Erythroblast (primary cell): ENCODE results near the gene DOCK3.
A peak's percentile ranks its signal among the peaks of the same experiment; 100 is the strongest.
"Not testable (repeated sequence)": the region's sequence is repeated elsewhere in the genome, so short reads cannot be mapped to it uniquely, and the experiment has no call there.

Experiments used
- DNase-seq, 2 experiments: peaks; one replicate each; lab custom pipeline; 2025; lab: John Stamatoyannopoulos, UW
- GATA1 ChIP-seq: IDR thresholded peaks from 2 replicates; pipeline ENCODE4 v1.6.1; 2011; ENCODE audit warnings: low read depth, mild to moderate bottlenecking, control low read depth, low read length, moderate library complexity
- POLR2A ChIP-seq: IDR thresholded peaks from 2 replicates; pipeline ENCODE4 v1.6.1; 2011; ENCODE audit warnings: mild to moderate bottlenecking, low read length

The DOCK3 gene

DNA sequence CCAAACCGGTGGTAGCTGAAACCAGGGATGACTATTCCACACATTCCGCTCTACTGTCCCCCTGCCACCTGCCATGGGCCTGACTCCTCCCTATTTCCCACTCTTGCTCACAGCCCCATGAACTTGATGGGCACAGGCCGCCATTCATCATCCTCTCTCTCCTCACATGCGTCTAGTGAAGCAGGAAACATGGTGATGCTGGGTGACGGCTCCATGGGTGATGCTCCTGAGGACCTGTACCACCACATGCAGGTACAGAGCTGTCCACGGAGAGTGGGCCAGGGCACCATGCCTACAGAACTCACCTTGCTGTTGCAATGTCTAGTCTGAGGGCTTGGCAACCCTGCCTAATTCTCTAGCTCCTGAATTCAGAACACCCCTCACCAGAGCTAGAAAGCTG is 687.0 kb downstream of the DOCK3 start:
- TF ChIP-seq POLR2A (no peak), GATA1 (no peak)
- no peak for DNase-seq

DNA sequence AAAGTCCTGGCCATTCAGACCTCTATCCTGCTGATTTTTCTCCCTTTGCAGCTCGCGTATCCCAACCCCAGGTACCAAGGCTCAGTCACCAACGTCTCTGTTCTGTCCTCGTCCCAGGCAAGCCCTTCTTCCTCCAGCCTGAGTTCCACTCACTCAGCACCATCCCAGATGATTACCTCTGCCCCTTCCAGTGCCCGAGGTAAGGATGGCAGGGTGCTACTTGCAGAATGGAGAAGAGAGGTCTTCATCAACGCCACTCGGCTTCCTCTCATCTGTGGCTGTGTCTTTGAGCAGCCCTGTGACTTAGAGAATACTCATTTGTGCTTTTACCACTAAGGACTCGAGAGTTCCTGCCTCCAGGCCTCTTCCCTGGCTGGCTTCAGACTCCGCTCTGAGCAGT is 687.7 kb downstream of the DOCK3 start:
- DNase-seq: no peak
- no peak for TF ChIP-seq GATA1
- no peak for TF ChIP-seq POLR2A

DNA sequence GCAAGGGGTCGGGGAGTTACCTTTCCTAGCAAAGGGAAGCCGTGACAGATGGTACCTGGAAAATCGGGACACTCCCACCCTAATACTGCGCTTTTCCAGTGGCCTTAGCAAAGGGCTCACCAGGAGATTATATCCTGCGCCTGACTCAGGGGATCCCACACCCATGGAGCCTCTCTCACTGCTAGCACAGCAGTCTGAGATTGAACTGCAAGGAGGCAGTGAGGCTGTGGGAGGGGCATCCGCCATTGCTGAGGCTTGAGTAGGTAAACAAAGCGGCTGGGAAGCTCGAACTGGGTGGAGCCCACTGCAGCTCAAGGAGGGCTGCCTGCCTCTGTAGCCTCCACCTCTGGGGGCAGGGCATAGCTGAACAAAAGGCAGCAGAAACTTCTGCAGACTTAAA is 693.5 kb downstream of the DOCK3 start:
- DNase-seq: not testable (repeated sequence)

DNA sequence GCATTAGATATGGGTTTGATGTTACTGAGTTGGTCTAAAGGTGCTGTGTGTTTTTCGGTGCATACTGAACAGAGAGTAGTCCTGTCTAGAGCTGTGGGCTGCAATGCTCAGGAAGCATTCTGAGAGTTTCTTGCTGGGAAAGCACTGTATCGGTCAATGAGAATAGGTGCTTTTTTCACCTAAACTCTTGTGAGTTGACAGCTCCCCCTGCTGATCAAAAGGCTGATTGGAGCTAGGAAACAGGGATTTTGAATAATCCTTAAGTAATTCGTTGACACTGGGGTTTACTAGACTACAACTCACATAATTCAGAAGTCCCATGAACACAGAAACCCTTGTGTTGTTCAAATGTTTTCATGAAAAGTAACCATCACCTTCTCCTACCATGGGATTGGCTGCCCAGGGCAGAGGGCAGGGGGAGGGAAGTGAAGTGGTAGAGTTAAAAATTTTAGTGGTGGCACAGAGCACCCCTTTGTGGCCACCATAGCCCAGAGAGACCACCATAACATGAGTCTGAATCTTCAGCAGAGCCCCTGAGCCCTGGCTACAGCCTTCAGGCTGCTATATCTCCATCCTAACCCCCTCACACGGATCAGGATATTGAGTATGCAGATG is 697.3 kb downstream of the DOCK3 start:
- DNase-seq: peak; percentile 49 to 65
- TF ChIP-seq GATA1 (no peak), POLR2A (no peak)

DNA sequence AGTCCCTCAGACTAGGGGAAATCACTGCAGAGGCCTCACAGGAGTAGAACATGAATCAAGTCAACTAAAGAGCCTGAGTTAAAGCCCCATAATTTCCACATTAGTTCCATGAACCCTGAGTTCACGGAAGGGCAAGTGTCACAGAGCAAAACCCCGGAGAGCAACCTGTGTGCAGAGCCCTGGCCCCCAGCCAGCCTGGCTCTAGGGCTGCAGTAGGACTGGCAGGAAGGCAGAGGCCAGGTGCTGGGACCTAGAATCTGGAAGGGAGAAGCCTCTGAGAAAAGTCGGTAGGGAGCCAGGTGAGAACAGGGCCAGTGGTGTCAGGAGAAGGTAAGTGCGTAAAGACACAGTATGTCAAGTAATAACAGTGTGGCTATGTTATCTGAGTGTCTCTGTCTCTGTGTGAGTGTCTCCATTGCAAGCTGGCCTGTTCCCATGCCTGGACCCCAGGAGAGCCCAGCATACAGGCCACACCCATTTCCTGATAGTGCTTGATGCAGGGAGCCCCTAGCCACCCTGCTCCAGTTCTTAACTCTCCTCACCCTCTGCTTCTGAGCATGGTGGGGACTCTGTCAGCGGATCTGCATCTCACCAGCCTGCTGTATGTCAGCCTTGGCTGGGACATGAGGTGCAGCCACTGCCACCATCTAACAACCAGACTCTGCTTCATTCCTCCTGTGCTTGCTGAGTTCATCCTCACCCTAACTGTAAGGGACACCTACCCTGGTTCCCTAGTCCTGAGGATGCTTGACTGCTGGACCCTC is 699.1 kb downstream of the DOCK3 start:
- TF ChIP-seq POLR2A: no peak
- TF ChIP-seq GATA1: no peak
- DNase-seq: no peak

DNA sequence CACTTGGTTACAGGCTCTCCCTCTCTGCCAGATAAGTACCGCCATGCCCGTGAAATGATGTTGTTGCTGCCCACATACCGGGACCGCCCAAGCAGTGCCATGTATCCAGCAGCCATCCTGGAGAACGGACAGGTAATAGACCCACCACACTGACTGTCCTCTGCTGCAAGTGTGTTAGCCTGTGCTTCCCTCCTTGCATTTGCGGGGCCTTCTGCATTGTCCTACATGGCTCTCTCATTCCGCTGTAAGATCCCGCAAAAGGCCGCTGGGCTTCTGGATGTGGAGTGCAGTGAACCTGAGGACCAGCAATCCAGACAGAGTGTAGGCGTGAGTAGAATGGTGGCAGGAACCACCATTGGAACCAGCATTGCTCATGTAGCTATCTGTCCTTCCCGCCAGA is 699.7 kb downstream of the DOCK3 start:
- no peak for DNase-seq
- TF ChIP-seq GATA1 (no peak), POLR2A (no peak)

DNA sequence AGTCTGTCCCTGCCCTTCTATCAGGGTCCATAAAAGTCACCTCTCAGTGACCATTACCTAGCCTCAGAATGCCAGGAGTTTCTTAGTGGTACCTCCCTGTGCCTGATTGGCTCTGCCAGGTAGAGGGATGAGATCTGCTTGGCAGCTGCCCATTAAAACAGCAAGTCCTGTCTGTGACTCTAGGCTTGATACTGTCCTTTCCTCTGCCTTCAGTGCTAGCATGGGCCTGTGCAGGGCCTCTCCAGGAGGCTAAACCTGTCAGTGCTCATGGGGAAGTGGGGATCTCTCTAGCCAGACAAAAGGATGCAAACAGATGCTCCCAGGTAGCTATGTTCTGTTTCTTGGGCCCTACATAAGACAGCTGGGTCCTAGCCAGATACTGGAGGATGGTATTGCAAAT is 700.4 kb downstream of the DOCK3 start:
- TF ChIP-seq GATA1 (no peak), POLR2A (no peak)
- DNase-seq: no peak

DNA sequence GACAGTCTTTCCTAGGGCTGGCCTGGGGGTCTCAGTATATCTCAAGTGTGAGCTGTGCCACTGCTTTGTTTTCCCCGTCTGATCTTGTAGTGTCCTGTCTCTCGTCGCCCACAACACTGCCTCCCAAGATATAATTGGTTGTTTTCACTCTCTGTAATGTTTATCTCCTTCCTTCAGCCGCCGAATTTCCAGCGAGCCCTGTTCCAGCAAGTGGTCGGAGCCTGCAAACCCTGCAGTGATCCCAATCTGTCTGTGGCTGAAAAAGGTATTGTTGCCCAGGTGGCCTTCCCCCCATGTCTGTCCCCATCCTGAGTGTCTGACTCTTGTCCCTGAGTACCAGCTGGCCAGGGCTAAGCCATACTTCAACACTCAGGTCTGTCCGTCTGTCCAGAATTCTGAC is 700.8 kb downstream of the DOCK3 start:
- no peak for DNase-seq
- no peak for TF ChIP-seq GATA1

DNA sequence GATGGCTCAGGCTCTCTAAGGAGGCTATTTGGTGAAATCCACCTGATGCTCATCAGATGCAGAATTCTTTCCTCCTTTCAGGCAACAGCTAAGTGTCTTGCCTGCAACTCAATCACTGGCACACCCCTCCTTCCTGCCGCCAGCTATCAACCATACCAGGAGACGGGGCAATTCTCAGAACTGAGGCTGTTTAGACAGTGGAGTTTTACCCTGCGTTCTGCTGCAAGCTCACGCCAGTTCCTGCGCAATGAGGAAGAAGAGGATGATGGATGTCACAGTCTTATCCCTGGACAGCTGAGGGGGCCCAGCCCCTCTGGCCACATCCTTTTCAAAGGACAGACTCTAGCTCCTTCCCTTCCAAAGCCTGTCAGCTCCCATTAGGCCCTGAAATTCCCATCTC is 703.3 kb downstream of the DOCK3 start:
- DNase-seq: no peak
- TF ChIP-seq GATA1 (no peak), POLR2A (no peak)

DNA sequence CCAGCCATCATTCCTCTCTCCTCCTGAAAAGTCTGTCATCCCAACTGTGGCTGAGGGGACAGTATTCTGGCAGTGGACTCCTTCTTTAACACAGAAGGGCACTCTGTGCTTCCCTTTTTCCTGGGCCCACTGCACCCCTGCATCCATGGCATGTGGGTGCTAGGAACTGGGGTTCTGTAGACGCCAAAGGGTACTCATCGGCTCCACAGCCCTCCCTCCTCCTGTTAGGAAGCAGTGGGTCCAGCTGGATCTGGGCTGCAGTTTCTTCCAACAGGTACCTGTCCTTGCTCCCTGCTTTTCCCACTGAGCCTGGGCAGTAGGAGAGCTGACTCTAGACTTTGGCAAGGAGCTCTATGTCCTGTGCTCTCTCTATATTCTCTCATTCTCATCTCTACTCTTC is 704.0 kb downstream of the DOCK3 start:
- DNase-seq: no peak
- TF ChIP-seq GATA1: no peak
- no peak for TF ChIP-seq POLR2A

DNA sequence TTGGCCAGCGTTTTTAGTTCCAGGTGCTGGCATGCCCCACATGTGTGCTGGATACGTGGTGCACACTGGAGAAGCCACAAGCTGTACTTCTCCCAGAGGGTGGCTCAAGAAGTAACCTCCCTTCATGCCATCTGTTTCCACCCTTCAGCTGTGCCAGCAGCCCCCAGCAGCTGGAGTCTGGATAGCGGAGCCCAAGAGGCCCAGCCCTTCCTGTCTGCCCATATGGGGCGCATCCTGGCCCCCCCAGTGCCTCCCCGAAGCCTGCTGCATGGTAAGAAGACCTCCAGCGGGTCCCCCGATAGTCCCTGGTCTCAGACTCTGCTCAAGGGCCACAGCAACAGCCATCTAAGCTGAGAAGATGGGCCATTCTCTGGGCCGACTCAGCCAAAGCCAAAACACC is 704.6 kb downstream of the DOCK3 start:
- DNase-seq: no peak
- TF ChIP-seq GATA1: no peak
- TF ChIP-seq POLR2A: no peak

DNA sequence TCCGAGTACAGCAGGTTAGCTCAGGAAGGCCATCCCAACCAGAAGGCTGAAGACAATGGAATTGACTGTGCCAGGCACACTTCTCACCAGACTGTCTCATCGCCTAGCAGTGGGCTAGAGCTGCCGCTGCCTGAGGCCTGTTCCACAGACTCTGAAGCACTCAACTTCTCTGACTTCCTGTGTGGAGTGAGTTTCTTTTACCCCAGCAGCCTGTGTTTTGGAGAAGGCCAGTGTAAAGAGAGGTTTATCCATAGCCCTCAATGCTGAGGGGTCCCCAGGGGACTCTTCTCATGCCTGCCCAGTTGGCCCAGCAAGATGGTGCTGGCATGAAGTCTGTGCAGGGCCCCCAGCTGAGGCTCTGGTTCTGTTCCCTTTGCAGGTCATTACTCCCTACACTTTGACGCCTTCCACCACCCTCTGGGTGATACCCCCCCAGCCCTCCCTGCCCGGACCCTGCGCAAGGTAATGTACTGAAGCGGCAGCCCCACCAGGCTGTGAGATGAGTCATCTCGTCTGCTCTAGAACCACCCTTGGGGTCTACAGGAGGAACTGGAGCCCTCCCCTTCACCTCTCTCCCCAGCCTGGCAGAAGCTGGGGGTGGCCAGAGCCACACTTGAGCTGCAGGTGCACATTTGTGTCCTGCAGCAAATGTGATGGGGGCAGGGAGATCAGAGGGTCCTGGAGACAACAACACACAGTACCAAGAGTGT is 705.2 kb downstream of the DOCK3 start:
- DNase-seq: no peak
- no peak for TF ChIP-seq GATA1
- no peak for TF ChIP-seq POLR2A

DNA sequence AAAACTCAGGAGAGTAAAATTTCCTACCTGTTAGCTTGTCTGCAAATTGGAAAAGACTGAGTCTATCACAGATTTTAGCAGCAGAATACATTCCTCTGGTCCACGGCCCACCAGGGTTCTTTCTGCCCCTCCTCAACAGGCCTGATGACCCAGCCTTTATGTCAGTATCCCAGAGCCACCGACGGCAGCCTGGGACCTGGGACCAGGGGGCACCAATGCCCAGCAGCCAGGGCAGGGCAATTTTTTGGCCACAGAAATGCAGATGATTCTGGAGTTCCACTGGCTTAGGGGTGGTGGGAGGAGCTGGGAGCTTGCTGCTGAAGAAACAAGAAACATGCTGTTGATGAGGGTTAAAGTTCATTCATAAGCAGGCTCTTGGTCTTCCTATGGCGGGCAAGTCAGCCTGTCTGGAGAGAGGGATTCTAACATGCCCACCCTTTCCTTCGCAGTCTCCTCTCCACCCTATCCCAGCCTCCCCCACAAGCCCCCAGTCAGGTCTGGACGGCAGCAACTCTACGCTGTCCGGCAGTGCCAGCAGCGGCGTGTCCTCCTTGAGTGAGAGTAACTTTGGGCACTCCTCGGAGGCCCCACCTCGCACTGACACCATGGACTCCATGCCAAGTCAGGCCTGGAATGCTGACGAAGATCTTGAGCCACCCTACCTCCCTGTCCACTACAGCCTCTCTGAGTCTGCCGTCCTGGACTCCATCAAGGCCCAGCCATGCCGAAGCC is 706.0 kb downstream of the DOCK3 start:
- DNase-seq: no peak
- no peak for TF ChIP-seq POLR2A
- TF ChIP-seq GATA1: no peak

DNA sequence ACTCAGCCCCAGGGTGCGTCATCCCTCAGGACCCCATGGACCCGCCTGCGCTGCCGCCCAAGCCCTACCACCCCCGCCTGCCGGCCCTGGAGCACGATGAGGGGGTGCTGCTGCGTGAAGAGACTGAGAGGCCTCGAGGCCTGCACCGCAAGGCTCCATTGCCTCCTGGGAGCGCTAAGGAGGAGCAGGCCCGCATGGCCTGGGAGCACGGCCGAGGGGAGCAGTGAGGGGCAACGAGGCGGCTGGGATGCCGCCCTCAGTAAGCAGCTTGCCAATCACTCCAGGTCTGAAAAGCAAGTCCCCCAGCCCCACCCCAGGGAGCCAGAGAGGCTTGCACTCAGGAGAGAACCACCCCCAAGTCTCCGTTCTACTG is 706.6 kb downstream of the DOCK3 start:
- DNase-seq: no peak

More for the DNA sequence above, 706.6 kb downstream of the DOCK3 start:
- TF ChIP-seq GATA1 (no peak), POLR2A (no peak)
